Left lobe of liver (tissue), 2 donors: ENCODE data around the gene MGAT4C. TPM values are rescaled to one million over a fixed set of nuclear protein-coding genes. Genes with fewer than 3 reads are reported as not detected.
"Not testable (repeated sequence)": the region's sequence is repeated elsewhere in the genome, so short reads cannot be mapped to it uniquely, and the experiment has no call there.

ENCODE experiments used
- ATAC-seq: fragments of 200-7000 bp; cut with Tn5 transposase; one replicate; pipeline ENCODE4 v1.9.1; 2020; ENCODE audit warnings: mild to moderate bottlenecking, moderate library complexity
- DNase-seq: peaks from one replicate; pipeline ENCODE4 v3.0.0-alpha.2; 2020; ENCODE audit warnings: low spot score
- total RNA-seq: library from RNA; stranded (reverse); gene quantifications from one replicate; pipeline ENCODE4 v1.2.1, GENCODE V29; 2021
- donor health status: DM: no; HTN: no; CAD: no; lungs with moderate emphysema.
- donor health status: DM: no; HTN: yes; CAD: no.

The MGAT4C gene
- total RNA-seq, 1 donor from 2014 or later, result not detected

DNA sequence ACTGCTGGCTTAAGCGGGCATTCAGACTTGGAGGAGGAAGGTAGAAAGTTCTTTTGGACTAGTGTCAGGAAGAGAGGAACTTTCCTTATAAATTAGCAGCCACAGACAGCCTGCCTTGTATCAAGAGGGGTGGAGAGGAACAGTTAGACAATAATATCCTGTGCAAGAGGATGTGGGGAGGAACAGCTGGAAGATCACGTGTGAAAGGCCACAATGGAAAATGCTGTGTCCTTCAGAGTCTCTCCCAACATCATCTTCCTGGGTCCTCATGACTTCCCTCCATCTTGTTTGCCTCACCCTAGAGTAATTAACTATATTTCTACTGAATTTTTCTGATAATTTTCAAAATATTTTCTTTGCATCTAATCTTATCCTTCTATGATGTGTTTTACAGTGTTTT is 117.4 kb downstream of the MGAT4C start:
- DNase-seq (no peak), ATAC-seq (no peak)

GRCh38 chr12:86137936-86138335 is 118.3 kb downstream of the MGAT4C start:
- ATAC-seq, result no peak

GRCh38 chr12:86134561-86134960 is 121.6 kb downstream of the MGAT4C start:
- ATAC-seq, result no peak
- DNase-seq, result no peak

More at GRCh38 chr12:86137936-86138335, 118.3 kb downstream of the MGAT4C start:
- DNase-seq, result no peak

DNA sequence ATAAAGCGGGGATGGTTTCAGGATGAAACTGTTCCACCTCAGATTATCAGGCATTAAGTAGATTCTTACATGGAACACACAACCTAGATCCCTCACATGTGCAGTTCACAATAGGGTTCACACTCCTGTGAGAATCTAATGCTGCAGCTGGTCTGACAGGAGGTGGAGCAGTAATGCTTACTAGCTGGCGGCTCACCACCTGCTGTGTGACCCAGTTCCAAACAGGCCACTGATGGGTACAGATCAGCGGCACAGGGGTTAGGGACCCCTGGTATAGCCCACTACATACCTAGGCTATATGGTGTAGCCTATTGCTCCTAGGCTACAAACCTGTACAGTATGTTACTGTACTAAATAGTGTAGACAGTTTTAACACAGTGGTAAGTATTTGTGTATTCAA is 129.3 kb downstream of the MGAT4C start:
- ATAC-seq, result not testable (repeated sequence)

DNA sequence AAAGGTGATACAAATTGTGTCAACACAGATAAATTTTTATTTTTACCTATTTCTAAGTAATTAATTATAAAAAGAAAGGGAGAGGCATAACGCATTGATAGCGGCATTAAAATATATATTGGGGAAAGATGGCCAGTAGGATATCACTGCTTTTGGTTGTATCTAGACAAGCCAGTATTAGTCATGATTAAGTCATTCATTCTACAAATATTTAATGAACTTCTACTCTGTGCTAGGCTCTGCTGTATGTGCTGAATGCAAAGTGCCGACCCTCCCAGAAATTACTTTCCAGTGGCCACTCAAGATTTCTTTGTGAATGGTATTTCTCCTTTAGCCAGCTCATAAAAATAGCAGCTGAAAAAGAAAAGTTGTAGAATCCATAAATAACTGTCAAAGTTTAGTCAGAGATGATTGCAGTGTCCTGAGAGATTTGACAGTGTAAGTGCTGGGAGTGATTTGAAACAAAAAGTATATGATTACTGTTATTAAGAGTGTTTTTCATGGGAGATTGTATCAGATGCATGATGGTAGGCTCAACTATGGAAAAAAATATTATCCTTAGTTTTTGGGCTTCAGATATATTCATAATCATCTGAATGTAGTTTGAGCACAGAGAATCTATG is 133.2 kb downstream of the MGAT4C start:
- ATAC-seq, result no peak

More for the DNA sequence above, 129.3 kb downstream of the MGAT4C start:
- DNase-seq, result not testable (repeated sequence)

GRCh38 chr12:86118161-86118560 is 138.0 kb downstream of the MGAT4C start:
- no peak for DNase-seq
- ATAC-seq, result no peak

More for the DNA sequence above, 133.2 kb downstream of the MGAT4C start:
- no peak for DNase-seq

GRCh38 chr12:86117711-86118110 is 138.5 kb downstream of the MGAT4C start:
- ATAC-seq (no peak), DNase-seq (no peak)

DNA sequence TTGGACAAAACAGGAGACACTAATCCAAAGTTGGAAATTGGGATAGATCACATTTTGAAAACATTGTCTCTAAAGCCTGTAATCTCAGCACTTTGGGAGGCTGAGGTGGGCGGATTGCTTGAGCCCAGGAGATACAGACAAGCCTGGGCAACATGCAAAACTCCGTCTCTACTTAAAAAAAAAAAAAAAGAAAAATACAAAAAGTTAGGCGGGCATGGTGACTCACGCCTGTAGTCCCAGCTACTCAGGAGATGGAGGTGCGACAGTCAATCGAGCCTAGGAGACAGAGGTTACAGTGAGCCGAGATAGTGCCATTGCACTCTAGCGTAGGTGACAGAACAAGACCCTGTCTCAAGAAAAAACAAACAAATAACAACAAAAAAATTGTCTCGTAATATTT is 152.1 kb downstream of the MGAT4C start:
- ATAC-seq (no peak), DNase-seq (no peak)

GRCh38 chr12:86097161-86097560 is 159.0 kb downstream of the MGAT4C start:
- DNase-seq (no peak), ATAC-seq (no peak)

- ATAC-seq, result no peak
- DNase-seq, result no peak
These were observed 164.5 kb downstream of the MGAT4C start for GRCh38 chr12:86091681-86092080.

DNA sequence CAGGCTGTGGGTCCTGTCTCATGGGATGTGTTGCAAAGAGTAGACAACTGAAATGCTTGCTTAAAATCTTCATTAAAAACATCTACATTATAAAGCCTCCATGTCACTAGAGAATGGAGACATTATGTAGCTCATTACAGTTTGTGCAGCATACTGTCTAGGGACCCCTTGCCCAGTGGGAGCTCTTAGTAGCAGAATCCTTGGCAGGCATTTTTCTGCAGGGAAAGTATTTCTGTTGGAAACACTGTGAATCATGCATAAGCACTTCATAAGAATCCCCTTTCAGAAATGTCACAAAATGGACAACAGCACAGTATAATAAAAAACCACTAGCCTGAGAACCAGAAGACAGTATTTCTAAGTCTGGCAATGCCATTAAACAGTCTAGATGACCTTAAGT is 174.3 kb downstream of the MGAT4C start:
- ATAC-seq (no peak), DNase-seq (no peak)

DNA sequence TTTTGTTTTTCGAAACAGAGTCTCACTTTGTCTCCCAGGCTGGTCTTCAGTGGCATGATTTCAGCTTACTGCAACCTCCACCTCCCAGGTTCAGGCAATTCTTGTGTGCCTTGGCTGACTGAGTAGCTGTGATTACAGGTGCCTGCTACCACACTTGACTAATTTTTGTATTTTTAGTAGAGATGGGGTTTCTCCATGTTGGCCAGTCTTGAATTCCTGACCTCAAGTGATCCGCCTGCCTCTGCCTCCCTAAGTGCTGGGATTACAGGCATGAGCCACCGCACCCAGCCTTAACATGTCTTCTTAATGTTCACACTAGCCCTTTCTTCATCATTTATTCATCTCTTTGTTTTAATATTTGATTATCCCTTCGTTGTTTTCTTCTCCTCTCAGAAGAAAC is 197.1 kb downstream of the MGAT4C start:
- not testable (repeated sequence) for ATAC-seq, DNase-seq

GRCh38 chr12:86057092-86057845 is 198.9 kb downstream of the MGAT4C start:
- ATAC-seq (no peak), DNase-seq (no peak)

- ATAC-seq (no peak), DNase-seq (no peak)
These were observed 203.3 kb downstream of the MGAT4C start for GRCh38 chr12:86052921-86053320.

- no peak for DNase-seq
- peak; percentile 59 for ATAC-seq
These were observed 206.2 kb downstream of the MGAT4C start for GRCh38 chr12:86050010-86050409.

DNA sequence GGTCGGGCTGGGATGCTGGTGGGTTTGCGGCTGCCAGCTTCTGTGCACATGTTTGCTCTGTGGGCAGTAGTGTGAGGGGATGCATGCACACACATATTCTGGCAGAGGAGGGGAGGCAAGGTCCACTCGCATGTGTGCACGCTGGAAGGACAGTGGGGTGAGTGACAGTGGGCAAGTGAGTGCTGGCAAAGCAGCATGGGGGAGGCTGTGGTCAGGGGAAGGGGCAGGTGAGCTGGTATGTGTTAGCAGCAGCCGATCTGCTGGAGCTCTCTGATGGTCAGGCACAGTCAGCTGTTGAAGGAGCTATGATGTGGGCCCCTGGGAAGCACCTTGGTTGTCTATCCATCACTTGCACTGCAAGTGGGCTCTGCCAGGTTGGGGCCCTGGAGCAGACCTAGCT is 211.8 kb downstream of the MGAT4C start:
- ATAC-seq (no peak), DNase-seq (no peak)

DNA sequence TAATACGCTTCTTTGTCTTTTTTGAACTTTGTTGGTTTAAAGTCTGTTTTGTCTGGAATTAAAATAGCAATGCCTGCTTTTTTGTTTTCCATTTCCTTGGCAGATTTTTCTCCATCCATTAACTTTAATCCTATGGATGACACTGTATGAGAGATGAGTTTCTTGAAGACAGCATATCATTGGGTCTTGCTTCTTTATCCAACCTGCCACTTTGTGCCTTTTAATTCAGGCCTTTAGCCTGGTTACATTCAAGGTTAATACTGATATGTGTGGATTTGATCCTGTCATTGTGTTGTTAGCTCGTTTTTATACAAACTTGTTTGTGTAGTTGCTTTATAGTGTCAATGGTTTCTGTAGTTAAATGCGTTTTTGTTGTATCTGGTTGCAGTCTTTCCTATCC is 214.1 kb downstream of the MGAT4C start:
- ATAC-seq, result no peak
- no peak for DNase-seq

DNA sequence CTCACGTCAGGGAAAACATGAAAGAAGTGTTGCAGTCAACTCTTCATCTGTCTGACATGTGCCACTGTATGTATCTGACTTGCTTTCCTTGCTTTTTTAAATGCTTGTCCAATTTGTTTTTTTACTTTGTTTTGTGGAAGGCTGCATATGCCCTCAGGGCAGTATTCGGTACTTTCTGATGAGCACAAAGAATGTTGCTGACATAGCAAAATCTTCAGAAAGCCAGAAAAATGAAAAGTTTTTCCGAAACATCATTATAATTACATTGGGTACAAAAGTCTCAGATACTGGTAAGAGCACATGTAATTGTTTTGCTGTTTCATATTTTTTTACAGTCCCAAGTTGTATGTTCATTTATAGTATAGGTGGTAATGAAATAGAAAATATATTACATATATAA is 237.8 kb downstream of the MGAT4C start:
- DNase-seq (no peak), ATAC-seq (no peak)

- ATAC-seq, result no peak
- DNase-seq, result no peak
These were observed 241.2 kb downstream of the MGAT4C start for GRCh38 chr12:86015026-86015425.

DNA sequence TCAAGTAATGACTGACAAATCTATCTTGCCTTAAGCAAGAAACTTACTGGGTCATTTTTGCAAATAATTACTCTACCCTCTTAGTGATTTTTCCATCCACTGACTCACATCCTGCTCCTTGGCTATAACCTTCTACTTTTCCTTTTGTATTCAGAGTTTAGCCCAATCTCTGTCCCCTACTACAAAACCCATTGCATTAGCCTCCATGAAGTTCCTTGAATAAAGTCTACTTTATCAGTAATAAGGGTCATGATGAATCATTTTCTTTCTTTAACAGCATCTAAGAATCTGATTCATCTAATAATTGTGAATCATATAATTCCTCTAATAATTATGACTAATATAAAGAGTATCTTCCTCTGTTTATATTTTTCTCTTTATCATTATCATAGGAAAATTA is 249.5 kb downstream of the MGAT4C start:
- no peak for ATAC-seq
- no peak for DNase-seq

GRCh38 chr12:85998074-85998473 is 258.1 kb downstream of the MGAT4C start:
- DNase-seq, result no peak
- ATAC-seq, result no peak

- no peak for DNase-seq
- ATAC-seq, result no peak
These were observed 259.9 kb downstream of the MGAT4C start for GRCh38 chr12:85996280-85996679.

GRCh38 chr12:85993746-85994145 is 262.4 kb downstream of the MGAT4C start:
- no peak for ATAC-seq
- DNase-seq, result no peak
